ENCODE results near the gene RPE65.
A peak's percentile ranks its signal among the peaks of the same experiment; 100 is the strongest.
"Not testable (repeated sequence)": the region's sequence is repeated elsewhere in the genome, so short reads cannot be mapped to it uniquely, and the experiment has no call there.

Gene RPE65

DNA sequence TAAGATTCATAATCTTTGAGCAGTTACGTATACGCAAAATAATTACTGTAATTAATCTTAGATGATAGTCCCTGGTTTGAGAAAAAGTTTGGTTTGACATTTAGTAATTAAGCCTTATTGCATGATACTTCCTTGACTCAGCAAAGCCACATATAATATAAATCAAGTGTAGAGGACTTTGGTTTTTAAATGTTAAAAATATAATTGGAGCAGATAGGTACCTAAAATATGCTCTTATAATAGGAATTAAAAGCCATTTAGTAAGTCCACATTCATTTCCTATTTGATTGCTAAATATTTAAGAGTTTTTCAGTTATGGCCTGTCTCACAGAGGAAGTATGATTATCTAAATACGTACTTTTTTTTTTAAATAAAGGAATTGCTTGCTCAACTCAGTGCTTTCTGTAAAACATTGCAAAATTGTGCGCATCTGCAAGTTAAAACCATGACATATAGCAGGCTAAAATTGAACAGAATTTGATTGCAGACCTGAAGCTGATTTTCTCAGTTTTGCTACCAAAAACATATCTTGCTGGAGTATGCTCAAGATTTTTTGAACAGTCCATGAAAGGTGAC lies 20.4 kb downstream of the RPE65 start:
- no peak overlapping the region for H3K27ac ChIP-seq
- no peak for TF ChIP-seq ZFX (IDR thresholded peaks at IDR 0.05; ENCODE audit: borderline replicate concordance)
- TF ChIP-seq, protein P1, sequence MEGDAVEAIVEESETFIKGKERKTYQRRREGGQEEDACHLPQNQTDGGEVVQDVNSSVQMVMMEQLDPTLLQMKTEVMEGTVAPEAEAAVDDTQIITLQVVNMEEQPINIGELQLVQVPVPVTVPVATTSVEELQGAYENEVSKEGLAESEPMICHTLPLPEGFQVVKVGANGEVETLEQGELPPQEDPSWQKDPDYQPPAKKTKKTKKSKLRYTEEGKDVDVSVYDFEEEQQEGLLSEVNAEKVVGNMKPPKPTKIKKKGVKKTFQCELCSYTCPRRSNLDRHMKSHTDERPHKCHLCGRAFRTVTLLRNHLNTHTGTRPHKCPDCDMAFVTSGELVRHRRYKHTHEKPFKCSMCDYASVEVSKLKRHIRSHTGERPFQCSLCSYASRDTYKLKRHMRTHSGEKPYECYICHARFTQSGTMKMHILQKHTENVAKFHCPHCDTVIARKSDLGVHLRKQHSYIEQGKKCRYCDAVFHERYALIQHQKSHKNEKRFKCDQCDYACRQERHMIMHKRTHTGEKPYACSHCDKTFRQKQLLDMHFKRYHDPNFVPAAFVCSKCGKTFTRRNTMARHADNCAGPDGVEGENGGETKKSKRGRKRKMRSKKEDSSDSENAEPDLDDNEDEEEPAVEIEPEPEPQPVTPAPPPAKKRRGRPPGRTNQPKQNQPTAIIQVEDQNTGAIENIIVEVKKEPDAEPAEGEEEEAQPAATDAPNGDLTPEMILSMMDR (IDR thresholded peaks at IDR 0.05): no peak

DNA sequence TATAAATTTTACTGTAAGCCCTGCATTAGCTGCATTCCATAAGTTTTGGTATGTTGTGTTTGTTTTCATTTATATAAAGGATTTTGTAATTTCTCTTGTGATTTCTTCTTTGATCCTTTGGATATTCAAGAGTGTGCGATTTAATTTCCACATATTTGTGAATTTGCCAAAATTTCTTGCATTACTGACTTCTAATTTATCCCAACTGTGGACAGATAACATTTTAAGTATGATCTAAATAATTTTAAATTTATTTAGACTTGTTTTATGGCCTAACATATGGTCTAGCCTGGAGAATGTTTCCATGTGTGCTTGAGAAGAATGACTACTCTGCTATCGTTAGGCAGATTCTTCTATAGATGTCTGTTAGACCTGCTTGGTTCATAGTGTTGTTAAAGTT lies 23.2 kb downstream of the RPE65 start:
- TF ChIP-seq ZFX (IDR thresholded peaks at IDR 0.05; ENCODE audit: borderline replicate concordance): no peak
- TF ChIP-seq, protein P1 (IDR thresholded peaks at IDR 0.05): no peak
- no peak overlapping the region for H3K27ac ChIP-seq

DNA sequence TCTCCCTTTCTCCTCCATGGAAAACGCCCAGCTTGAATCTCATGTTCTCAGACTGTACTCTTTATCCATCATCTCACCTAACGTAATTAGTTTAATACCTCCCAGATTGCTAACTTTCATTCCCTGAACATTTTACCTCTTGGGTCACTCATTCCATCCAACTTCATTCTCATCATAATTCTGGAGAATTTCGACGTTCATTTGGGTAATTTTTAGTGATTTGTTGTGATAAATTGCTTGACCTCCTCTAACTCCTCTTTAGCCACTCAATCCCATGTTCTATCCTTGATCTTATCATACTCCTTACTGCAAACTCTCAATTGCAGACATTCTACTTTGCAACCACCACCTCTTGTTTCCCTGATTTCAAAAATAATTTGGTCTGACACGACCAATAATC lies 28.4 kb downstream of the RPE65 start:
- TF ChIP-seq ZFX (IDR thresholded peaks at IDR 0.05; ENCODE audit: borderline replicate concordance): no peak
- TF ChIP-seq, protein P1 (IDR thresholded peaks at IDR 0.05): no peak
- no peak overlapping the region for H3K27ac ChIP-seq

DNA sequence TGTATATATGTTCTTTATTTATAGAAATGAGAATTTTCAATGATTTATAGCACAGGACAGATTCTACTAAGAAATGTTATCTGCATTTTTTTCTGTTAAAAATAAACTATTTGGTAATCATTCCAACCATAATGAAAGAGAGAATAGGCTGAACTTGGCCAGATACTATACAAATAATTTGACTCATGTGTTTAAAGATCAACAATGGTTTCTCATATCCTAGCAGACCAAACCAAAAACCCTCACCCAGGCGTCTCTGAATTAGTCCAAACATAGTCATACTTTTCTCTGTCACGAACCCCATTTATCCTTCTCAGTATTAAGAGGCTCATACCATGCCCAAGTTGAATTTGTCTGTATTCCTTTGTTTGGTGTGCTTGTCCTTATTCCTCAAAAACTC lies 40.3 kb downstream of the RPE65 start:
- TF ChIP-seq ZFX (IDR thresholded peaks at IDR 0.05; ENCODE audit: borderline replicate concordance): no peak
- TF ChIP-seq, protein P1 (IDR thresholded peaks at IDR 0.05): no peak
- no peak overlapping the region for H3K27ac ChIP-seq

DNA sequence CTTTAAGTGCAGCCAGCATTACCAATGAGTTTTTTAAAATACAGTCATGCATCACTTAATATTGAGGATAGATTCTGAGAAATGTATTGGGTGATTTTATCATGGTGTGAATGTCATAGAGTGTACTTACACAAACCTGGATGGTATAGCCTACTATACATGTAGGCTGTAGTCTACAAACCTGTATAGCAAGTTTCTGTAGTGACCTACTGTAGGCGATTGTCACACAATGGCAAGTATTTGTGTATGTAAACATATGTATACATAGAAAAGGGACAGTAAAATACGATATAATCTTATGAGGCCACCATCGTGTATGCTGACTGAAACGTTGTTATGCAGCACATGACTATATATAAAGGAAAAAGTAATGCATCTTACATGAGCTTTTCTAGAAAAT lies 48.2 kb downstream of the RPE65 start:
- TF ChIP-seq, protein P1 (IDR thresholded peaks at IDR 0.05): no peak
- TF ChIP-seq ZFX (IDR thresholded peaks at IDR 0.05; ENCODE audit: borderline replicate concordance): no peak
- H3K27ac ChIP-seq: no peak overlapping the region

DNA sequence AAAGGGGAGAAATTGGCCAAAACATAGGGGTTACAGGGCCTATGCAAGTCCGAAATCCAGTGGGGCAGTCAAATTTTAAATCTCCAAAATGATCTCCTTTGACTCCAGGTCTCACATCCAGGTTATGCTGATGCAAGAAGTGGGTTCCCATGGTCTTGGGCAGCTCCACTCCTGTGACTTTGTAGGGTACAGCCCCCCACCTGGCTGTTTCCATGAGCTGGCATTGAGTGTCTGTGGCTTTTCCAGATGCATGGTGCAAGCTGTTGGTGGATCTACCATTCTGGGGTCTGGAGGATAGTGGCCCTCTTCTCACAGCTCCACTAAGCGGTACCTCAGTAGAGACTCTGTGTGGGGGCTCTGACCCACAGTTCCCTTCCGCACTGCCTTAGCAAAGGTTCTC lies 54.2 kb downstream of the RPE65 start:
- not testable (repeated sequence) for H3K27ac ChIP-seq

DNA sequence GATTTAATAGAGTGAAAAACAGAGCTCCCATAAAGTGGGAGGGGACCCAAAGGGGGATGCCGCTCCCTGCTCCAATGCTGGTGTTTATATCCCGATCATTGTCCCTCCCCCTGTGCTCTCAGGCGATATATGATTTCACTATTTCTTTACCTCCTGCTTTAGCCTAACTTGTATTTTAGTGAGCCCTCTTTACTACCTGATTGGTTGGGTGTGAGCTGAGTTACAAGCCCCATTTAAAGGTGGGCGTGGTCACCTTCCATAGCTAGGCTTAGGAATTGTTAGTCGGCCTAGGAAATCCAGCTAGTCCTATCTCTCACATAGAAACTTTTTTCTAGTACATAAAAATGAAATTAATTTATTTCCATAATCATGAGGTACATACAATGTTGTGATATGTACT lies 57.3 kb downstream of the RPE65 start:
- not testable (repeated sequence) for H3K27ac ChIP-seq

DNA sequence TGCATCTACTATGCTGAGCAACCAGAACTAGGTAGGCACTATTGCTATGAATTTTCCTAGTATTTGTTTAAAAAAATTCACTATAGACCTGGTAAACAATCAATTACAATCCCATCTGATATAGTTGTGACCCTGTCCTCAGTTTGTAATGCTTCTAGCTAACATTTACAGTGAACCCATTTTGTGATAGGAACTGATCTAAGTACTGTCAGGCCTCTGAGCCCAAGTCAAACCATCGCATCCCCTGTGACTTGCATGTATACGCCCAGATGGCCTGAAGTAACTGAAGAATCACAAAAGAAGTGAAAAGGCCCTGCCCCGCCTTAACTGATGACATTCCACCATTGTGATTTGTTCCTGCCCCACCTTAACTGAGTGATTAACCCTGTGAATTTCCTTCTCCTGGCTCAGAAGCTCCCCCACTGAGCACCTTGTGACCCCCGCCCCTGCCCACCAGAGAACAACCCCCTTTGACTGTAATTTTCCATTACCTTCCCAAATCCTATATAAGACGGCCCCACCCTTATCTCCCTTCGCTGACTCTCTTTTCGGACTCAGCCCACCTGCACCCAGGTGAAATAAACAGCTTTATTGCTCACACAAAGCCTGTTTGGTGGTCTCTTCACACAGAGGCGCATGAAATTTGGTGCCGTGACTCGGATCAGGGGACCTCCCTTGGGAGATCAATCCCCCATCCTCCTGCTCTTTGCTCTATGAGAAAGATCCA lies 63.8 kb downstream of the RPE65 start:
- not testable (repeated sequence) for H3K27ac ChIP-seq

DNA sequence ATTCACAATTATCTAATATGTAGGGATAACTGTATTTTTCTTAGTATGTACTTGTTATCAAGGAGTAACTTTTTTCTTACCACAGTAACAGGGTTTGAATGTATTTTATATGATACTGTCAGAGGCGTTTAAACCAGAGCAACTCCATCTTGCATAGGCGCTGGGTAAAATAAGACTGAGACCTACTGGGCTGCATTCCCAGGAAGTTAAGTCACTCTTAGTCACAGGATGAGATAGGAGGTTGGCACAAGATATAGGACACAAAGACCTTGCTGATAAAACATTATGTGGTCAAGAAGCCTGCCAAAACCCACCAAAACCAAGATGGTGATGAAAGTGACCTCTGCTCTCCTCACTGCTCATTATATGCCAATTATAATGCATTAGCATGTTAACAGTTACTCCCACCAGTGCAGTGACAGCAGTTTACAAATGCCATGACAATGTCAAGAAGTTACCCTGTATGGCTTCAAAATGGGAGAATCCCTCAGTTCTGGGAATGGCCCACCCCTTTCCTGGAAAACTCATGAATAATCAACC lies 64.8 kb downstream of the RPE65 start:
- TF ChIP-seq ZFX (IDR thresholded peaks at IDR 0.05; ENCODE audit: borderline replicate concordance): no peak
- H3K27ac ChIP-seq: peak overlapping the region; percentile 39; the same call in 1 of the 2 replicates
